Measurements from ENCODE around the gene IQGAP2.

DNA sequence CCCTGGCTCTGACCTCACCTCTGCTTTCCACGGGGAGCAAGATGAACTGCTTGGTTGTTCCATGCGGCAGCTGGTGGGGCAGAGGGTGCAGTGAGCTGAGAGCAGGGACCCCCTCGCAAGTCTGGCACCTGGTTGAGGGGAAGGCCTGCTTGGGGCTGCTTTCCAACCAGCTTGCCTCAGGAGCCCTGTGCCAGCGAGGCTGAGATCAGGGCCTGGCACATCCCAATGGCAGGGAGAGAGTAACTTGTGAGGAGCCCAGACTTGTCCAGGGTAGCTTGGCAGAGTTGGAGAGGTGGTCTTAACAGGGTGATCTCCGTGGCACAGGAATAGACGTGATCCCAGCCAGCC lies 68.9 kb downstream of the IQGAP2 start:
- TF ChIP-seq GATA2 (IDR thresholded peaks at IDR 0.05; ENCODE audit: low read depth, low read length), result no peak
- TF ChIP-seq GATA3 (IDR thresholded peaks at IDR 0.05; ENCODE audit: low read depth, low read length), result no peak

All from SH-SY5Y (cell line).